H9 (cell line): Measurements from ENCODE around the gene TTLL4. TPM values are rescaled to one million over a fixed set of nuclear protein-coding genes. Genes with fewer than 3 reads are reported as not detected.

Experiments
- DNase-seq: peaks from one replicate; pipeline ENCODE4 v3.0.0-alpha.2; 2017
- H2AFZ ChIP-seq: one replicate; pipeline ENCODE4 v1.6.1; 2013; ENCODE audit warnings: mild to moderate bottlenecking, low read length, control low read depth, moderate library complexity
- H2AK5ac ChIP-seq: 2 replicates; pipeline ENCODE4 v1.6.1; 2013; ENCODE audit warnings: low read length, control low read depth, mixed read lengths; ENCODE audit not compliant: insufficient read length
- H2BK120ac ChIP-seq: one replicate; pipeline ENCODE4 v1.6.1; 2013; ENCODE audit warnings: low read depth, mild to moderate bottlenecking, low read length, control low read depth, inconsistent platforms; ENCODE audit not compliant: poor library complexity, severe bottlenecking
- H2BK12ac ChIP-seq: 2 replicates; pipeline ENCODE4 v1.6.1; 2013; ENCODE audit warnings: low read length, control low read depth, mixed read lengths, low read depth; ENCODE audit not compliant: insufficient read length
- H2BK15ac ChIP-seq: 2 replicates; pipeline ENCODE4 v1.6.1; 2013; ENCODE audit warnings: low read depth, low read length, control low read depth
- H2BK20ac ChIP-seq: one replicate; pipeline ENCODE4 v1.6.1; 2013; ENCODE audit warnings: low read depth, mild to moderate bottlenecking, low read length, control low read depth, inconsistent platforms; ENCODE audit not compliant: poor library complexity, severe bottlenecking
- H2BK5ac ChIP-seq: 2 replicates; pipeline ENCODE4 v1.6.1; 2013; ENCODE audit warnings: low read length, control low read depth, mixed read lengths; ENCODE audit not compliant: insufficient read length
- H3K14ac ChIP-seq: 2 replicates; pipeline ENCODE4 v1.6.1; 2013; ENCODE audit warnings: low read length, control low read depth; ENCODE audit not compliant: insufficient read depth
- H3K18ac ChIP-seq: 2 replicates; pipeline ENCODE4 v1.6.1; 2013; ENCODE audit warnings: low read depth, mild to moderate bottlenecking, mixed read lengths, low read length, control low read depth; ENCODE audit not compliant: insufficient read length
- H3K23ac ChIP-seq: 2 replicates; pipeline ENCODE4 v1.6.1; 2013; ENCODE audit warnings: low read length, control low read depth, mixed read lengths, low read depth; ENCODE audit not compliant: insufficient read length
- H3K23me2 ChIP-seq: 2 replicates; pipeline ENCODE4 v1.6.1; 2013; ENCODE audit warnings: low read depth, mild to moderate bottlenecking, mixed read lengths, low read length, control low read depth; ENCODE audit not compliant: insufficient read length, poor library complexity, severe bottlenecking
- H3K27ac ChIP-seq: 2 replicates; pipeline ENCODE4 v1.5.1; 2013; ENCODE audit warnings: low read length, control low read depth, mixed read lengths, low read depth; ENCODE audit not compliant: insufficient read length
- H3K27me3 ChIP-seq: 2 replicates; pipeline ENCODE4 v1.6.1; 2013; ENCODE audit warnings: low read length, control low read depth, inconsistent platforms; ENCODE audit not compliant: insufficient read depth
- H3K4ac ChIP-seq: 2 replicates; pipeline ENCODE4 v1.6.1; 2013; ENCODE audit warnings: low read depth, mild to moderate bottlenecking, control low read depth, inconsistent platforms, low read length, moderate library complexity
- H3K4me1 ChIP-seq: 2 replicates; pipeline ENCODE4 v1.6.1; 2013; ENCODE audit warnings: low read length, control low read depth, inconsistent platforms; ENCODE audit not compliant: insufficient read depth
- H3K4me2 ChIP-seq: 2 replicates; pipeline ENCODE4 v1.6.1; 2013; ENCODE audit warnings: low read length, control low read depth, mixed read lengths; ENCODE audit not compliant: insufficient read length, insufficient read depth
- H3K56ac ChIP-seq: 2 replicates; pipeline ENCODE4 v1.6.1; 2013; ENCODE audit warnings: low read depth, mild to moderate bottlenecking, mixed read lengths, low read length, control low read depth; ENCODE audit not compliant: insufficient read length
- H3K79me1 ChIP-seq: 2 replicates; pipeline ENCODE4 v1.6.1; 2013; ENCODE audit warnings: low read depth, mild to moderate bottlenecking, moderate library complexity, low read length, control low read depth, inconsistent platforms; ENCODE audit not compliant: insufficient read depth, poor library complexity, severe bottlenecking
- H3K79me2 ChIP-seq: 2 replicates; pipeline ENCODE4 v1.6.1; 2013; ENCODE audit warnings: low read length, control low read depth, inconsistent platforms; ENCODE audit not compliant: insufficient read depth
- H3K9ac ChIP-seq: 2 replicates; pipeline ENCODE4 v1.6.1; 2013; ENCODE audit warnings: low read length, control low read depth, mixed read lengths; ENCODE audit not compliant: insufficient read length; ENCODE audit errors: extremely low read depth
- H3K9me3 ChIP-seq: one replicate; pipeline ENCODE4 v1.6.1; 2013; ENCODE audit warnings: low read depth, low read length, inconsistent platforms; ENCODE audit not compliant: control insufficient read depth
- H3T11ph ChIP-seq: one replicate; pipeline ENCODE4 v1.6.1; 2013; ENCODE audit warnings: mild to moderate bottlenecking, low read length, control low read depth, inconsistent platforms
- H4K20me1 ChIP-seq: one replicate; pipeline ENCODE4 v1.6.1; 2013; ENCODE audit not compliant: control insufficient read depth, insufficient read length, insufficient read depth
- H4K5ac ChIP-seq: 2 replicates; pipeline ENCODE4 v1.6.1; 2013; ENCODE audit warnings: low read depth, mild to moderate bottlenecking, mixed read lengths, low read length, control low read depth; ENCODE audit not compliant: insufficient read length
- H4K8ac ChIP-seq: replicated peaks from 2 replicates; pipeline ENCODE4 v1.6.1; 2013; ENCODE audit warnings: low read length, control low read depth, mixed read lengths, low read depth; ENCODE audit not compliant: insufficient read length
- H4K91ac ChIP-seq: 2 replicates; pipeline ENCODE4 v1.6.1; 2013; ENCODE audit warnings: low read depth, mild to moderate bottlenecking, moderate library complexity, mixed read lengths, low read length, control low read depth; ENCODE audit not compliant: insufficient read length
- H3K27ac Mint-ChIP-seq, 3 experiments: 2 replicates in 2 of 3; 3 replicates in 1 of 3; pipeline ENCODE4 v1.8.0; 2020 to 2021; ENCODE audit warnings: mixed read lengths in 3 of 3, mild to moderate bottlenecking in 1 of 3, moderate library complexity in 1 of 3
- H3K27me3 Mint-ChIP-seq: 2 replicates; pipeline ENCODE4 v1.8.0; 2021; ENCODE audit warnings: low read depth, mild to moderate bottlenecking, moderate library complexity, mixed read lengths
- H3K36me3 Mint-ChIP-seq, 3 experiments: 2 replicates in 2 of 3; 3 replicates in 1 of 3; pipeline ENCODE4 v1.8.0; 2020 to 2021; ENCODE audit warnings: low read depth in 3 of 3, mixed read lengths in 3 of 3; ENCODE audit not compliant: insufficient read depth in 1 of 3
- H3K4me1 Mint-ChIP-seq, 2 experiments: 2 replicates each; pipeline ENCODE4 v1.8.0; 2020; ENCODE audit warnings: mixed read lengths in 2 of 2
- H3K4me3 Mint-ChIP-seq, 2 experiments: 2 replicates in 1 of 2; 3 replicates in 1 of 2; pipeline ENCODE4 v1.8.0; 2020 to 2021; ENCODE audit warnings: mild to moderate bottlenecking in 2 of 2, mixed read lengths in 2 of 2, moderate library complexity in 1 of 2
- H3K9me3 Mint-ChIP-seq, 2 experiments: 2 replicates in 1 of 2; 3 replicates in 1 of 2; pipeline ENCODE4 v1.8.0; 2020; ENCODE audit warnings: mild to moderate bottlenecking in 2 of 2, mixed read lengths in 2 of 2, moderate library complexity in 1 of 2
- WGBS: extraction: QIAGEN DNeasy Blood & Tissue Kit; methylation state at CpG from one replicate; pipeline ENCODE4 v1.1.7; 2013; ENCODE audit warnings: missing lambda C conversion rate, low lambda C conversion rate, mixed read lengths; ENCODE audit not compliant: insufficient read length; ENCODE audit errors: extremely low coverage; 5-methylcytosine and 5-hydroxymethylcytosine counted together
- total RNA-seq: library from RNA; stranded (reverse); gene quantifications from 2 replicates; pipeline ENCODE4 v1.2.1, GENCODE V29; 2021
- TF ChIP-seq, protein P1 (sequence below): fragments of 200-600 bp; sonication (generic); conservative IDR thresholded peaks from 3 replicates; pipeline ENCODE4 v1.8.0; 2021; ENCODE audit warnings: antibody characterized with exemption, mild to moderate bottlenecking

Gene TTLL4
- total RNA-seq, 1 experiment from 2014 or later, result 96.4 TPM

GRCh38 chr2:218743068-218743467 lies 32.4 kb downstream of the TTLL4 start:
- Histone ChIP-seq H3K79me2 (no peaks in the 10 kb centered on the region), H3K18ac (no peak overlapping the region), H3K79me1 (peaks cover 3% of the 10 kb centered on the region), H4K20me1 (no peaks in the 10 kb centered on the region), H3T11ph (no peak overlapping the region), H2BK120ac (no peak overlapping the region), H3K9me3 (no peaks in the 10 kb centered on the region), H3K9ac (no peak overlapping the region), H3K14ac (no peak overlapping the region), H2BK20ac (no peak overlapping the region), H3K27ac (no peak overlapping the region), H3K4me1 (no peaks in the 10 kb centered on the region), H4K8ac (no peak overlapping the region), H2BK12ac (no peak overlapping the region), H3K23ac (no peak overlapping the region), H2BK5ac (no peak overlapping the region), H3K27me3 (no peaks in the 10 kb centered on the region), H3K23me2 (no peaks in the 10 kb centered on the region), H4K5ac (no peak overlapping the region), H3K4ac (no peak overlapping the region), H4K91ac (no peak overlapping the region), H2BK15ac (no peak overlapping the region), H3K56ac (no peak overlapping the region), H2AK5ac (no peak overlapping the region), H3K4me2 (no peak overlapping the region), H2AFZ (no peak overlapping the region)
- no peak overlapping the region for H3K27ac Mint-ChIP-seq
- H3K9me3 Mint-ChIP-seq, result no peaks in the 10 kb centered on the region
- H3K4me3 Mint-ChIP-seq, result no peak overlapping the region
- no peak for DNase-seq
- no peaks in the 10 kb centered on the region for H3K27me3 Mint-ChIP-seq
- H3K4me1 Mint-ChIP-seq, result no peaks in the 10 kb centered on the region
- H3K36me3 Mint-ChIP-seq, result peaks cover 46 to 88% (median 63%) of the 10 kb centered on the region in 3 experiments; a peak in 6 of 7 replicates
- no CpG with 5 or more reads among the region's 6 CpGs for WGBS
- TF ChIP-seq, protein P1, sequence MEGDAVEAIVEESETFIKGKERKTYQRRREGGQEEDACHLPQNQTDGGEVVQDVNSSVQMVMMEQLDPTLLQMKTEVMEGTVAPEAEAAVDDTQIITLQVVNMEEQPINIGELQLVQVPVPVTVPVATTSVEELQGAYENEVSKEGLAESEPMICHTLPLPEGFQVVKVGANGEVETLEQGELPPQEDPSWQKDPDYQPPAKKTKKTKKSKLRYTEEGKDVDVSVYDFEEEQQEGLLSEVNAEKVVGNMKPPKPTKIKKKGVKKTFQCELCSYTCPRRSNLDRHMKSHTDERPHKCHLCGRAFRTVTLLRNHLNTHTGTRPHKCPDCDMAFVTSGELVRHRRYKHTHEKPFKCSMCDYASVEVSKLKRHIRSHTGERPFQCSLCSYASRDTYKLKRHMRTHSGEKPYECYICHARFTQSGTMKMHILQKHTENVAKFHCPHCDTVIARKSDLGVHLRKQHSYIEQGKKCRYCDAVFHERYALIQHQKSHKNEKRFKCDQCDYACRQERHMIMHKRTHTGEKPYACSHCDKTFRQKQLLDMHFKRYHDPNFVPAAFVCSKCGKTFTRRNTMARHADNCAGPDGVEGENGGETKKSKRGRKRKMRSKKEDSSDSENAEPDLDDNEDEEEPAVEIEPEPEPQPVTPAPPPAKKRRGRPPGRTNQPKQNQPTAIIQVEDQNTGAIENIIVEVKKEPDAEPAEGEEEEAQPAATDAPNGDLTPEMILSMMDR, result no peak
